NCI-H2107 treated with DMSO at 0.1 percent for 48 hours (cell line): Measurements from ENCODE around the gene MAP4K3.
A peak's percentile ranks its signal among the peaks of the same experiment; 100 is the strongest.

Experiments
- DNase-seq: peaks from one replicate; lab custom pipeline; 2025; ENCODE audit not compliant: unreplicated experiment; lab: John Stamatoyannopoulos, UW

The MAP4K3 gene

GRCh38 chr2:39308778-39309177 lies 128.3 kb downstream of the MAP4K3 start:
- no peak for DNase-seq

GRCh38 chr2:39306626-39307025 lies 130.5 kb downstream of the MAP4K3 start:
- no peak for DNase-seq

- no peak for DNase-seq
These were observed 132.4 kb downstream of the MAP4K3 start for GRCh38 chr2:39304729-39305128.

GRCh38 chr2:39304200-39304599 lies 132.9 kb downstream of the MAP4K3 start:
- no peak for DNase-seq

GRCh38 chr2:39301352-39301751 lies 135.7 kb downstream of the MAP4K3 start:
- no peak for DNase-seq

- DNase-seq: no peak
These were observed 136.8 kb downstream of the MAP4K3 start for GRCh38 chr2:39300044-39300978.

GRCh38 chr2:39290433-39290832 lies 146.7 kb downstream of the MAP4K3 start:
- DNase-seq: no peak

- DNase-seq: no peak
These were observed 147.5 kb downstream of the MAP4K3 start for GRCh38 chr2:39289609-39290008.

GRCh38 chr2:39283561-39283960 lies 153.5 kb downstream of the MAP4K3 start:
- no peak for DNase-seq

GRCh38 chr2:39281391-39281790 lies 155.7 kb downstream of the MAP4K3 start:
- DNase-seq: no peak

- DNase-seq: no peak
These were observed 162.1 kb downstream of the MAP4K3 start for GRCh38 chr2:39275016-39275415.

- no peak for DNase-seq
These were observed 167.1 kb downstream of the MAP4K3 start for GRCh38 chr2:39269941-39270340.

GRCh38 chr2:39266916-39267434 lies 170.1 kb downstream of the MAP4K3 start:
- DNase-seq: no peak

GRCh38 chr2:39266139-39266805 lies 170.8 kb downstream of the MAP4K3 start:
- DNase-seq: no peak

- no peak for DNase-seq
These were observed 171.8 kb downstream of the MAP4K3 start for GRCh38 chr2:39265315-39265714.

GRCh38 chr2:39264733-39265132 lies 172.4 kb downstream of the MAP4K3 start:
- no peak for DNase-seq

GRCh38 chr2:39260087-39260486 lies 177.0 kb downstream of the MAP4K3 start:
- DNase-seq: no peak

- DNase-seq: no peak
These were observed 181.0 kb downstream of the MAP4K3 start for GRCh38 chr2:39256040-39256439.

GRCh38 chr2:39252888-39253518 lies 184.1 kb downstream of the MAP4K3 start:
- DNase-seq: no peak

GRCh38 chr2:39247512-39248043 lies 189.5 kb downstream of the MAP4K3 start:
- peak; percentile 68 for DNase-seq

- DNase-seq: no peak
These were observed 190.6 kb downstream of the MAP4K3 start for GRCh38 chr2:39246382-39246980.
